OCI-LY3 (cell line): Measurements from ENCODE around the gene RBM14.
A peak's percentile ranks its signal among the peaks of the same experiment; 100 is the strongest.

Experiments used
- H2AFZ ChIP-seq: fragments of 200-600, 300-600 bp; shearing (Covaris generic); 2 replicates; pipeline ENCODE4 v1.6.0; 2014; ENCODE audit warnings: antibody characterized with exemption, low read depth, low read length
- H3K27ac ChIP-seq: fragments of 200-600, 300-600 bp; sonication (generic); 2 replicates; pipeline ENCODE4 v1.5.1; 2014; ENCODE audit warnings: mild to moderate bottlenecking, low read length, moderate library complexity, mixed read lengths
- H3K27me3 ChIP-seq: fragments of 200-600, 300-600 bp; sonication (generic); 2 replicates; pipeline ENCODE4 v1.6.1; 2014; ENCODE audit warnings: low read depth, low read length, mixed read lengths
- H3K36me3 ChIP-seq: fragments of 200-600, 300-600 bp; sonication (generic); replicated peaks from 2 replicates; pipeline ENCODE3; 2014; ENCODE audit warnings: low read depth, low read length, mixed read lengths
- H3K4me1 ChIP-seq: fragments of 300-600, 200-600 bp; sonication (generic); 2 replicates; pipeline ENCODE4 v1.6.1; 2014; ENCODE audit warnings: low read length, mixed read lengths
- H3K4me2 ChIP-seq: fragments of 200-600, 300-600 bp; sonication (generic); 2 replicates; pipeline ENCODE4 v1.6.1; 2014; ENCODE audit warnings: low read length, mixed read lengths
- H3K4me3 ChIP-seq: fragments of 300-600, 200-600 bp; sonication (generic); 2 replicates; pipeline ENCODE4 v1.5.1; 2014; ENCODE audit warnings: antibody characterized with exemption, mild to moderate bottlenecking, low read length, moderate library complexity
- H3K79me2 ChIP-seq: fragments of 300-600, 200-600 bp; shearing (Covaris generic); 2 replicates; pipeline ENCODE4 v1.6.1; 2014; ENCODE audit warnings: mild to moderate bottlenecking, low read length, mixed read lengths
- H3K9ac ChIP-seq: fragments of 300-600, 200-600 bp; shearing (Covaris generic); 2 replicates; pipeline ENCODE4 v1.6.0; 2014; ENCODE audit warnings: mild to moderate bottlenecking, low read length, moderate library complexity
- H3K9me3 ChIP-seq: fragments of 200-600, 300-600 bp; shearing (Covaris generic); 2 replicates; pipeline ENCODE4 v1.6.1; 2014; ENCODE audit warnings: low read length, mixed read lengths; ENCODE audit not compliant: insufficient read depth
- H4K20me1 ChIP-seq: fragments of 200-600, 300-600 bp; sonication (generic); 2 replicates; pipeline ENCODE4 v1.6.1; 2016; ENCODE audit warnings: low read length, mixed read lengths; ENCODE audit not compliant: insufficient read depth
- EZH2phosphoT487 ChIP-seq: fragments of 200-600 bp; shearing (Covaris generic); IDR thresholded peaks from 2 replicates; pipeline ENCODE4 v1.6.1; 2018; ENCODE audit warnings: antibody characterized with exemption, mixed run types, low read depth
- TF ChIP-seq, protein P1 (sequence below): fragments of 200-600, 300-600 bp; sonication (generic); IDR thresholded peaks from 2 replicates; pipeline ENCODE4 v1.5.1; 2014; ENCODE audit warnings: antibody characterized with exemption, low read length, low read depth

RBM14 gene, protein sequence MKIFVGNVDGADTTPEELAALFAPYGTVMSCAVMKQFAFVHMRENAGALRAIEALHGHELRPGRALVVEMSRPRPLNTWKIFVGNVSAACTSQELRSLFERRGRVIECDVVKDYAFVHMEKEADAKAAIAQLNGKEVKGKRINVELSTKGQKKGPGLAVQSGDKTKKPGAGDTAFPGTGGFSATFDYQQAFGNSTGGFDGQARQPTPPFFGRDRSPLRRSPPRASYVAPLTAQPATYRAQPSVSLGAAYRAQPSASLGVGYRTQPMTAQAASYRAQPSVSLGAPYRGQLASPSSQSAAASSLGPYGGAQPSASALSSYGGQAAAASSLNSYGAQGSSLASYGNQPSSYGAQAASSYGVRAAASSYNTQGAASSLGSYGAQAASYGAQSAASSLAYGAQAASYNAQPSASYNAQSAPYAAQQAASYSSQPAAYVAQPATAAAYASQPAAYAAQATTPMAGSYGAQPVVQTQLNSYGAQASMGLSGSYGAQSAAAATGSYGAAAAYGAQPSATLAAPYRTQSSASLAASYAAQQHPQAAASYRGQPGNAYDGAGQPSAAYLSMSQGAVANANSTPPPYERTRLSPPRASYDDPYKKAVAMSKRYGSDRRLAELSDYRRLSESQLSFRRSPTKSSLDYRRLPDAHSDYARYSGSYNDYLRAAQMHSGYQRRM

DNA sequence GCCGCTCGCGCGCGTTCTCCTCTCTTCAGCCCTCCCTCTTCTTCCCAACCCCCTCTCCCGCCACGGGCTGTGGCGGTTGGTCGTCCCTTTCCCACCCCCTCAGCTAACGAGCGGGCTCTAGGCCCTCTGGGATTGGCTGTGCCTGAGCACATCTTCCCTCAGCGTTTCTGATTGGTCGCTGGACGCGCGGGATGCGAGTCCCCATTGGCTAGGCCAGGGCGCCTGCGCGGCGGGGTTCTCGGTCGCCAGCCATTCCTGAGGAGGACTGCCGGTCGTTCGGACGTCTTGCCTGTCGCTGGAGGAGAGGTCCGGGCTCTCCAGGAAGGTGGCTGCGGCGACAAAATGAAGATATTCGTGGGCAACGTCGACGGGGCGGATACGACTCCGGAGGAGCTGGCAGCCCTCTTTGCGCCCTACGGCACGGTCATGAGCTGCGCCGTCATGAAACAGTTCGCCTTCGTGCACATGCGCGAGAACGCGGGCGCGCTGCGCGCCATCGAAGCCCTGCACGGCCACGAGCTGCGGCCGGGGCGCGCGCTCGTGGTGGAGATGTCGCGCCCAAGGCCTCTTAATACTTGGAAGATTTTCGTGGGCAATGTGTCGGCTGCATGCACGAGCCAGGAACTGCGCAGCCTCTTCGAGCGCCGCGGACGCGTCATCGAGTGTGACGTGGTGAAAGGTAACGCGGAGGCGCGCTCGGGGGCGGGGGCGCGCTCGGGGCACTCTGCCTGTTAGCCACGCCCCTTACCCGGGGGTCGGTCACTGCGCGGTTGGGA is at the start of gene RBM14:
RBM14 (plus strand) TSS at position 252 of the 776 bp plus-strand sequence; CDS start at position 343, 91 bp downstream.
- H3K36me3 ChIP-seq = peaks cover 32% of the 10 kb centered on the region
- H4K20me1 ChIP-seq = peaks cover 45% of the 10 kb centered on the region
- H3K27ac ChIP-seq = peak within 1 kb of the TSS; percentile 74
- H3K27me3 ChIP-seq = no peaks in the 10 kb centered on the region
- peaks cover 67% of the 10 kb centered on the region for H3K79me2 ChIP-seq
- H3K4me2 ChIP-seq = peak within 1 kb of the TSS; percentile 94
- no peak for TF ChIP-seq EZH2phosphoT487
- TF ChIP-seq, protein P1, sequence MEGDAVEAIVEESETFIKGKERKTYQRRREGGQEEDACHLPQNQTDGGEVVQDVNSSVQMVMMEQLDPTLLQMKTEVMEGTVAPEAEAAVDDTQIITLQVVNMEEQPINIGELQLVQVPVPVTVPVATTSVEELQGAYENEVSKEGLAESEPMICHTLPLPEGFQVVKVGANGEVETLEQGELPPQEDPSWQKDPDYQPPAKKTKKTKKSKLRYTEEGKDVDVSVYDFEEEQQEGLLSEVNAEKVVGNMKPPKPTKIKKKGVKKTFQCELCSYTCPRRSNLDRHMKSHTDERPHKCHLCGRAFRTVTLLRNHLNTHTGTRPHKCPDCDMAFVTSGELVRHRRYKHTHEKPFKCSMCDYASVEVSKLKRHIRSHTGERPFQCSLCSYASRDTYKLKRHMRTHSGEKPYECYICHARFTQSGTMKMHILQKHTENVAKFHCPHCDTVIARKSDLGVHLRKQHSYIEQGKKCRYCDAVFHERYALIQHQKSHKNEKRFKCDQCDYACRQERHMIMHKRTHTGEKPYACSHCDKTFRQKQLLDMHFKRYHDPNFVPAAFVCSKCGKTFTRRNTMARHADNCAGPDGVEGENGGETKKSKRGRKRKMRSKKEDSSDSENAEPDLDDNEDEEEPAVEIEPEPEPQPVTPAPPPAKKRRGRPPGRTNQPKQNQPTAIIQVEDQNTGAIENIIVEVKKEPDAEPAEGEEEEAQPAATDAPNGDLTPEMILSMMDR = no peak
- H2AFZ ChIP-seq = no peak within 1 kb of the TSS; the same call in 1 of the 2 replicates
- peak within 1 kb of the TSS; percentile 88 for H3K4me3 ChIP-seq
- H3K9ac ChIP-seq = peak within 1 kb of the TSS; percentile 87
- no peaks in the 10 kb centered on the region for H3K9me3 ChIP-seq
- peaks cover 27% of the 10 kb centered on the region for H3K4me1 ChIP-seq

DNA sequence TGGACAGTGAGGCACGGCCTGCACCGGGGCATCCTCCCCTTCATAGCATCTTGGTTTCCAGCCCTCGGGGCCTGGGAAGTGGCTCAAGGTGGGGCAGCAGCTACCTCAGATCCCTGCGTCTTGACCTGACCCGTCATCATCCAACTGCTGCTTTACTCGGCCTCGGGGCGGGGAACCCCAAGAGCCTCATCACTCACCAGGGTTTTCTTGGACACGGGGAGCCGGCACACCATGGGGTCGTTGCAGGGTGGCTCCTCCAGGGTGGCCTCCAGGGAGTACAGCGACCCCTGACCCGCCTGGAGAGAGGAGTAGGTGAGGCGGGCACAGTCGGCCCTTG is 48.7 kb upstream of the RBM14 start:
- no peak overlapping the region for H3K4me2 ChIP-seq
- H3K9ac ChIP-seq = no peak overlapping the region
- no peak overlapping the region for H2AFZ ChIP-seq
- no peaks in the 10 kb centered on the region for H3K9me3 ChIP-seq
- no peak overlapping the region for H3K27ac ChIP-seq
- no peaks in the 10 kb centered on the region for H3K36me3 ChIP-seq
- H3K4me3 ChIP-seq = no peak overlapping the region
- H4K20me1 ChIP-seq = no peaks in the 10 kb centered on the region
- H3K27me3 ChIP-seq = 0 out of 2 replicates have a peak, but pooled peaks cover 5% of the 10 kb centered on the region
- H3K4me1 ChIP-seq = no peaks in the 10 kb centered on the region
- TF ChIP-seq EZH2phosphoT487 = no peak
- TF ChIP-seq, protein P1 = no peak
- H3K79me2 ChIP-seq = no peaks in the 10 kb centered on the region

DNA sequence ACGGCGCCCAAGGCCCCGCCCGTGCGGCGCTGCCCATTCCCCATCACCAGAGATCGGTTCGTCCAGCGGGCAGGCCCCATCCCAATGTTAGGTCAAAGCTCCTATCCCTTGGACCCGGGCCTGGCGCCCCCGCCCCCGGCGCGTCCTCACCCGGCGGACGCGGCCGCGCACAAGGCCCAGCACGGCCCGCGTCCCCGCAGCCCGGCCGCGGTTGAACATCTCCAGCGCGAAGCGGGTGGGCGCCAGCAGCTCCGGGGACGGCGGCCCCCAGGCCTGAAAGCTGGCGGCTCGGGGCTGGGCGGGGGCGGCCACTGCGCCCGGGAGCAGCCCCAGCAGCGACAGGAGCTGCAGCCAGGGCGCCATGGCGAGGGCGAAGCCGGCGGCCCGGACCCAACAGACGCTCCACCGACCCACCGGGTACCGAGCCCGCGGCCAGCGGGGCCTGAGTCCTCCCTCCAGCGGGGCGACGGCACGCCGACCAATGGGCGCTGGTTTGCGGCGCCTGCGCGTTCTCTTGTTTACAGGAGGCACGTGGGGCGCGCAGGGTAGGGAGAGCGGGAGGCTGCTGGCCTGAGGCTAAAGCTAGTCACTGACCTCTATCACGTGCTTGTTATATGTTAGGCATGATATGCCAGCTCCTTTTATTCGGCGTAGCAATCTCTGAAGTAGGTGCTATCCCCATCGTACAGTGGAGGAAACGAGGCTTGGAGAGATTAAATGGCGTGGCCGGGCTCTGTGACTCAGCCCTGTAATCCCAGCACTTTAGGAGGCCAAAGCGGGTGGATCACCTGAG is 48.1 kb upstream of the RBM14 start, which contains the start of gene CTSF:
CTSF (minus strand) TSS at position 483 of the 793 bp plus-strand sequence; CDS start at position 363, 120 bp downstream.
- Histone ChIP-seq H3K36me3 (no peaks in the 10 kb centered on the region), H3K79me2 (no peaks in the 10 kb centered on the region), H3K9ac (no peak within 1 kb of the TSS), H2AFZ (no peak within 1 kb of the TSS), H3K4me2 (no peak within 1 kb of the TSS), H3K4me3 (no peak within 1 kb of the TSS), H3K27ac (no peak within 1 kb of the TSS), H3K9me3 (no peaks in the 10 kb centered on the region), H3K27me3 (0 out of 2 replicates have a peak, but pooled peaks cover 5% of the 10 kb centered on the region), H3K4me1 (no peaks in the 10 kb centered on the region), H4K20me1 (no peaks in the 10 kb centered on the region)
- TF ChIP-seq, protein P1 = no peak
- TF ChIP-seq EZH2phosphoT487 = no peak
